GM21737 (cell line): Measurements from ENCODE around the gene HTR6.

ENCODE experiments used
- ATAC-seq: cut with Tn5 transposase; IDR thresholded peaks from one replicate; pipeline ENCODE4 v1.9.1; 2021; ENCODE audit warnings: mild to moderate bottlenecking, moderate library complexity; ENCODE audit not compliant: unreplicated experiment

Gene HTR6

GRCh38 chr1:19715334-19716203 lies 50.9 kb downstream of the HTR6 start:
- ATAC-seq = no peak

GRCh38 chr1:19717467-19717866 lies 52.8 kb downstream of the HTR6 start:
- no peak for ATAC-seq

- ATAC-seq = no peak
Observed at GRCh38 chr1:19720174-19720573, 55.5 kb downstream of the HTR6 start.

GRCh38 chr1:19720973-19721372 lies 56.3 kb downstream of the HTR6 start:
- no peak for ATAC-seq

- no peak for ATAC-seq
Observed at GRCh38 chr1:19723874-19724273, 59.2 kb downstream of the HTR6 start.

GRCh38 chr1:19725606-19726005 lies 60.9 kb downstream of the HTR6 start:
- no peak for ATAC-seq

GRCh38 chr1:19728413-19729145 lies 63.9 kb downstream of the HTR6 start:
- ATAC-seq = no peak

- no peak for ATAC-seq
Observed at GRCh38 chr1:19730232-19730631, 65.6 kb downstream of the HTR6 start.
